Stomach smooth muscle (tissue), 2 donors: ENCODE measurements around the gene VPS52.
A peak's percentile ranks its signal among the peaks of the same experiment; 100 is the strongest.
"Not testable (repeated sequence)": the region's sequence is repeated elsewhere in the genome, so short reads cannot be mapped to it uniquely, and the experiment has no call there.

Experiments used
- H3K27ac ChIP-seq: one replicate; pipeline ENCODE4 v1.7.0; 2013; ENCODE audit warnings: mild to moderate bottlenecking, low read length, inconsistent platforms
- H3K27me3 ChIP-seq, 2 donors: one replicate each; pipeline ENCODE4 v1.7.0; 2013; ENCODE audit warnings: low read length in 2 of 2; ENCODE audit not compliant: insufficient read depth in 2 of 2, control insufficient read depth in 1 of 2
- H3K36me3 ChIP-seq, 2 donors: one replicate each; pipeline ENCODE4 v1.7.0; 2013; ENCODE audit warnings: low read length in 2 of 2; ENCODE audit not compliant: control insufficient read depth in 2 of 2, insufficient read depth in 2 of 2
- H3K4me1 ChIP-seq: one replicate; pipeline ENCODE4 v1.7.0; 2013; ENCODE audit warnings: low read length; ENCODE audit not compliant: control insufficient read depth, insufficient read depth
- H3K4me3 ChIP-seq, 2 donors: one replicate each; pipeline ENCODE4 v1.7.0; 2013; ENCODE audit warnings: low read length in 2 of 2
- H3K9ac ChIP-seq, 2 donors: one replicate each; pipeline ENCODE4 v1.7.0; 2013; ENCODE audit warnings: low read length in 2 of 2, mild to moderate bottlenecking in 1 of 2
- H3K9me3 ChIP-seq, 2 donors: one replicate each; pipeline ENCODE4 v1.7.0; 2013; ENCODE audit warnings: low read length in 2 of 2; ENCODE audit not compliant: control insufficient read depth in 2 of 2
- donor health status: healthy.
- donor health status: Pancreatic carcinoma.

The VPS52 gene

GRCh38 chr6:33289784-33290315 is 18.2 kb upstream of the VPS52 start:
- Histone ChIP-seq H3K36me3 (peaks cover 38 to 43% of the 10 kb centered on the region in 2 donors), H3K9me3 (no peaks in the 10 kb centered on the region), H3K4me3 (peak overlapping the region; percentile 96 to 97), H3K9ac (peak overlapping the region; percentile 92 to 93), H3K27ac (peak overlapping the region; percentile 71), H3K4me1 (peaks cover 23% of the 10 kb centered on the region), H3K27me3 (no peaks in the 10 kb centered on the region)

- Histone ChIP-seq H3K9ac (peak within 1 kb of the TSS; percentile 92 to 93), H3K4me3 (peak within 1 kb of the TSS; percentile 96 to 97), H3K4me1 (peaks cover 23% of the 10 kb centered on the region), H3K9me3 (no peaks in the 10 kb centered on the region), H3K36me3 (peaks cover 40 to 41% of the 10 kb centered on the region in 2 donors), H3K27me3 (no peaks in the 10 kb centered on the region), H3K27ac (peak within 1 kb of the TSS; percentile 71)
Measured at GRCh38 chr6:33288921-33289783, 17.5 kb upstream of the VPS52 start, which contains the start of the genes PFDN6 and WDR46. Gene PFDN6 (plus strand): TSS chr6:33289601. CDS start chr6:33289857, 256 bp downstream. Gene WDR46 (minus strand): TSS chr6:33289239. CDS start chr6:33289170, 69 bp downstream.

GRCh38 chr6:33288141-33288920 is 16.7 kb upstream of the VPS52 start:
- Histone ChIP-seq H3K36me3 (peaks cover 36% of the 10 kb centered on the region in 2 donors), H3K9me3 (no peaks in the 10 kb centered on the region), H3K27me3 (no peaks in the 10 kb centered on the region), H3K4me1 (peaks cover 23% of the 10 kb centered on the region), H3K4me3 (peak overlapping the region; percentile 96 to 97), H3K27ac (peak overlapping the region; percentile 71), H3K9ac (peak overlapping the region; percentile 92 to 93)

- H3K27ac ChIP-seq, result no peak overlapping the region
- H3K27me3 ChIP-seq, result no peaks in the 10 kb centered on the region
- H3K4me3 ChIP-seq, result peak overlapping the region in 1 of 2 donors; percentile 96
- peaks cover 32 to 36% of the 10 kb centered on the region in 2 donors for H3K36me3 ChIP-seq
- H3K4me1 ChIP-seq, result peaks cover 23% of the 10 kb centered on the region
- no peaks in the 10 kb centered on the region for H3K9me3 ChIP-seq
- no peak overlapping the region for H3K9ac ChIP-seq
Measured at GRCh38 chr6:33286946-33287914, 15.6 kb upstream of the VPS52 start.

- Histone ChIP-seq H3K36me3 (peaks cover 29 to 37% of the 10 kb centered on the region in 2 donors), H3K4me1 (peaks cover 21% of the 10 kb centered on the region)
- not testable (repeated sequence) for H3K9ac ChIP-seq, H3K27ac ChIP-seq, H3K4me3 ChIP-seq, H3K27me3 ChIP-seq, H3K9me3 ChIP-seq
Measured at GRCh38 chr6:33285214-33285613, 13.5 kb upstream of the VPS52 start.

- no peak overlapping the region for H3K4me3 ChIP-seq
- no peak overlapping the region for H3K9ac ChIP-seq
Measured at GRCh38 chr6:33280539-33280938, 8.9 kb upstream of the VPS52 start.

GRCh38 chr6:33279971-33280511 is 8.4 kb upstream of the VPS52 start:
- H3K27me3 ChIP-seq, result no peaks in the 10 kb centered on the region
- no peak overlapping the region for H3K4me3 ChIP-seq
- H3K9me3 ChIP-seq, result no peaks in the 10 kb centered on the region
- no peak overlapping the region for H3K9ac ChIP-seq
- H3K36me3 ChIP-seq, result peaks cover 22 to 40% of the 10 kb centered on the region in 2 donors
- peak overlapping the region; percentile 11 for H3K27ac ChIP-seq
- peaks cover 37% of the 10 kb centered on the region for H3K4me1 ChIP-seq

More at GRCh38 chr6:33280539-33280938, 8.9 kb upstream of the VPS52 start:
- Histone ChIP-seq H3K9me3 (no peaks in the 10 kb centered on the region), H3K4me1 (peaks cover 34% of the 10 kb centered on the region), H3K36me3 (peaks cover 24 to 37% of the 10 kb centered on the region in 2 donors), H3K27me3 (no peaks in the 10 kb centered on the region), H3K27ac (peak overlapping the region; percentile 11)

GRCh38 chr6:33279257-33279695 is 7.6 kb upstream of the VPS52 start:
- Histone ChIP-seq H3K27ac (peak overlapping the region; percentile 11), H3K9ac (no peak overlapping the region), H3K4me3 (no peak overlapping the region), H3K4me1 (peaks cover 41% of the 10 kb centered on the region), H3K9me3 (no peaks in the 10 kb centered on the region), H3K27me3 (no peaks in the 10 kb centered on the region), H3K36me3 (peaks cover 26 to 41% of the 10 kb centered on the region in 2 donors)

- Histone ChIP-seq H3K9ac (no peak overlapping the region), H3K9me3 (no peaks in the 10 kb centered on the region), H3K36me3 (peaks cover 25 to 46% of the 10 kb centered on the region in 2 donors), H3K27me3 (no peaks in the 10 kb centered on the region), H3K4me3 (no peak overlapping the region), H3K27ac (no peak overlapping the region), H3K4me1 (peaks cover 46% of the 10 kb centered on the region)
Measured at GRCh38 chr6:33278810-33279209, 7.1 kb upstream of the VPS52 start.
